HepG2 (cell line): ENCODE data around the gene FOXK2. TPM values are rescaled to one million over a fixed set of nuclear protein-coding genes. Genes with fewer than 3 reads are reported as not detected.
A peak's percentile ranks its signal among the peaks of the same experiment; 100 is the strongest.

Source experiments
- CHCHD3 ChIP-seq: sonication (generic); formaldehyde crosslinking; IDR thresholded peaks from 2 replicates; pipeline ENCODE4 v1.8.0; 2022; ENCODE audit warnings: mild to moderate bottlenecking, missing genetic modification reagents, moderate library complexity
- ELF4 ChIP-seq: sonication (generic); formaldehyde crosslinking; IDR thresholded peaks from 2 replicates; pipeline ENCODE4 v1.5.0; 2020; ENCODE audit warnings: missing genetic modification reagents, mild to moderate bottlenecking, moderate library complexity, borderline replicate concordance
- HNRNPK ChIP-seq: fragments of 200-400 bp; formaldehyde crosslinking; IDR thresholded peaks from 2 replicates; pipeline ENCODE4 v1.6.1; 2018; ENCODE audit warnings: low read length, low read depth, moderate library complexity, mild to moderate bottlenecking; ENCODE audit not compliant: poor library complexity, severe bottlenecking
- HOXA9 ChIP-seq: sonication (generic); formaldehyde crosslinking; IDR thresholded peaks from 2 replicates; pipeline ENCODE4 v1.8.1; 2022; ENCODE audit warnings: missing genetic modification reagents, mild to moderate bottlenecking, moderate library complexity, borderline replicate concordance
- ISL2 ChIP-seq: sonication (generic); formaldehyde crosslinking; IDR thresholded peaks from 2 replicates; pipeline ENCODE4 v1.5.0; 2020; ENCODE audit warnings: missing genetic modification reagents
- NFKBIZ ChIP-seq: IDR thresholded peaks from 2 replicates; pipeline ENCODE4 v1.6.1; 2018; ENCODE audit warnings: missing genetic modification reagents, missing compliant biosample characterization
- PBX3 ChIP-seq: sonication (generic); formaldehyde crosslinking; IDR thresholded peaks from 2 replicates; pipeline ENCODE4 v1.8.1; 2023; ENCODE audit warnings: missing genetic modification reagents, inconsistent platforms, borderline replicate concordance
- PHF21A ChIP-seq: sonication (generic); formaldehyde crosslinking; IDR thresholded peaks from 2 replicates; pipeline ENCODE4 v1.5.0; 2020; ENCODE audit warnings: mild to moderate bottlenecking, missing genetic modification reagents
- SP1 ChIP-seq, 2 experiments: fragments of 450-650 bp in 1 of 2; sonication (generic) in 1 of 2; formaldehyde crosslinking in 1 of 2; IDR thresholded peaks; 2 replicates each; pipeline versions ENCODE4 v1.4.0 to v1.6.1; 2016 to 2020; ENCODE audit warnings: missing genetic modification reagents in 1 of 2
- SRSF1 ChIP-seq: fragments of 200-400 bp; formaldehyde crosslinking; optimal IDR thresholded peaks from 2 replicates; pipeline ENCODE3; 2017; ENCODE audit warnings: mild to moderate bottlenecking, low read depth, low read length, moderate library complexity
- ZNF143 ChIP-seq: sonication (generic); formaldehyde crosslinking; IDR thresholded peaks from 2 replicates; pipeline ENCODE4 v1.4.0; 2020; ENCODE audit warnings: missing genetic modification reagents
- ZNF597 ChIP-seq: sonication (generic); formaldehyde crosslinking; IDR thresholded peaks from 2 replicates; pipeline ENCODE4 v1.5.0; 2020; ENCODE audit warnings: missing genetic modification reagents
- ZNF609 ChIP-seq: sonication (generic); formaldehyde crosslinking; IDR thresholded peaks from 2 replicates; pipeline ENCODE4 v1.4.0; 2020; ENCODE audit warnings: mild to moderate bottlenecking, missing genetic modification reagents, borderline replicate concordance
- ZNF83 ChIP-seq: sonication (generic); formaldehyde crosslinking; IDR thresholded peaks from 2 replicates; pipeline ENCODE4 v1.4.0; 2020; ENCODE audit warnings: missing genetic modification reagents, mild to moderate bottlenecking, borderline replicate concordance
- polyA plus RNA-seq, 8 experiments: library from polyadenylated mRNA; depleted of rRNA in 3 of 8; stranded (reverse) in 7 of 8; unstranded in 1 of 8; fragments of >200 nt; fragmentation: Illumina TruSeq in 4 of 8; extraction: Trizol in 4 of 8; gene quantifications; 2 replicates each; pipeline versions ENCODE4 v1.2.1 to v1.2.3, GENCODE V29; 2011 to 2016; ENCODE audit warnings: low read depth in 4 of 8, missing spikeins in 1 of 8, mixed read lengths in 1 of 8; ENCODE audit not compliant: insufficient read depth in 1 of 8
- total RNA-seq, 5 experiments: library from RNA; depleted of rRNA; stranded (reverse); fragments of >200 nt; fragmentation: Illumina TruSeq; extraction: Trizol; gene quantifications; 2 replicates each; pipeline ENCODE4 v1.2.3, GENCODE V29; 2016; ENCODE audit warnings: low read depth in 1 of 5
- TF ChIP-seq, protein P1 (sequence below): sonication (generic); formaldehyde crosslinking; IDR thresholded peaks from 2 replicates; pipeline ENCODE4 v1.4.0; 2020; ENCODE audit warnings: low read depth, missing genetic modification reagents

FOXK2 gene
- total and polyA plus RNA-seq, 2 of the 13 experiments (the other 11 are each of a cell fraction or from before 2014, with no cell fraction given) = 67.1 to 67.2 TPM

DNA sequence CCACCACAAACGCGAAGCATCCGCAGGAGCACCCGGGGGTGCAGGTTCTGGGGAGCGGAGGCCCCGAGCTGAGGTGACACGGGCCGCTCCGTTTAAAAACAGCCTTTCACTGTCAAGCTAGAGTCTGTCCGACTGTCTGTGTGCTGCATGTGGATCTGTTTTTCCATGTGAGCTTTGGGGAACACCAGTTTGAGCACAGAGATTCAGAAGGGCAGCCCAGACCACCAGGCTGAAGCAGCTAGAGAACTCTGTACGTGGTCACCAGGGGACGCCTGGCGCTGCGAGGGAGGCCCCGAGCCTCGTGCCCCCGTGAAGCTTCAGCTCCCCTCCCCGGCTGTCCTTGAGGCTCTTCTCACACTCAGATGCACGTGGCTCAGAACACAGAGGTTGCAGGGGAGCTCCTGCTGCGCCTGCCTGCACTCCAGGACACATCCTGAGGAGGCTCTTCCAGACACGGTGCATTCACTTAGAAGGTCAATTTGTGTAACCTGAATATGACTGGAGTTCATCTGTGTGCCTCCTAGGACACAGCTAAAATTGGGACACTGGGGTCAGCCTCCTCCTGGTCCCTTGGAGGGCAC, 15.7 kb upstream of the FOXK2 start (continued):
- TF ChIP-seq, protein P1, sequence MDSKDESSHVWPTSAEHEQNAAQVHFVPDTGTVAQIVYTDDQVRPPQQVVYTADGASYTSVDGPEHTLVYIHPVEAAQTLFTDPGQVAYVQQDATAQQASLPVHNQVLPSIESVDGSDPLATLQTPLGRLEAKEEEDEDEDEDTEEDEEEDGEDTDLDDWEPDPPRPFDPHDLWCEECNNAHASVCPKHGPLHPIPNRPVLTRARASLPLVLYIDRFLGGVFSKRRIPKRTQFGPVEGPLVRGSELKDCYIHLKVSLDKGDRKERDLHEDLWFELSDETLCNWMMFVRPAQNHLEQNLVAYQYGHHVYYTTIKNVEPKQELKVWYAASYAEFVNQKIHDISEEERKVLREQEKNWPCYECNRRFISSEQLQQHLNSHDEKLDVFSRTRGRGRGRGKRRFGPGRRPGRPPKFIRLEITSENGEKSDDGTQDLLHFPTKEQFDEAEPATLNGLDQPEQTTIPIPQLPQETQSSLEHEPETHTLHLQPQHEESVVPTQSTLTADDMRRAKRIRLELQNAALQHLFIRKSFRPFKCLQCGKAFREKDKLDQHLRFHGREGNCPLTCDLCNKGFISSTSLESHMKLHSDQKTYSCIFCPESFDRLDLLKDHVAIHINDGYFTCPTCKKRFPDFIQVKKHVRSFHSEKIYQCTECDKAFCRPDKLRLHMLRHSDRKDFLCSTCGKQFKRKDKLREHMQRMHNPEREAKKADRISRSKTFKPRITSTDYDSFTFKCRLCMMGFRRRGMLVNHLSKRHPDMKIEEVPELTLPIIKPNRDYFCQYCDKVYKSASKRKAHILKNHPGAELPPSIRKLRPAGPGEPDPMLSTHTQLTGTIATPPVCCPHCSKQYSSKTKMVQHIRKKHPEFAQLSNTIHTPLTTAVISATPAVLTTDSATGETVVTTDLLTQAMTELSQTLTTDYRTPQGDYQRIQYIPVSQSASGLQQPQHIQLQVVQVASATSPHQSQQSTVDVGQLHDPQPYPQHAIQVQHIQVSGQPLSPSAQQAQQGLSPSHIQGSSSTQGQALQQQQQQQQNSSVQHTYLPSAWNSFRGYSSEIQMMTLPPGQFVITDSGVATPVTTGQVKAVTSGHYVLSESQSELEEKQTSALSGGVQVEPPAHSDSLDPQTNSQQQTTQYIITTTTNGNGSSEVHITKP (CRISPR knock-in tag) = 0 out of 2 replicates have a peak, but pooled peaks have one; percentile 54
- TF ChIP-seq PBX3 (CRISPR knock-in tag) = no peak
- TF ChIP-seq PHF21A = no peak
- TF ChIP-seq HOXA9 (CRISPR knock-in tag) = no peak
- TF ChIP-seq ISL2 (CRISPR knock-in tag) = peak; percentile 63; the same call in 1 of the 2 replicates
- no peak for TF ChIP-seq SRSF1
- TF ChIP-seq ZNF83 (CRISPR knock-in tag) = no peak
- TF ChIP-seq ZNF609 (CRISPR knock-in tag) = peak; percentile 51; the same call in 1 of the 2 replicates
- 0 out of 2 replicates have a peak, but pooled peaks have one; percentile 68 for TF ChIP-seq CHCHD3 (CRISPR knock-in tag)
- peak; percentile 54; the same call in 1 of the 2 replicates for TF ChIP-seq ZNF143 (CRISPR knock-in tag)
- no peak for TF ChIP-seq ELF4 (CRISPR knock-in tag)
- peak; percentile 69; the same call in 1 of the 2 replicates for TF ChIP-seq NFKBIZ (CRISPR knock-in tag)
- TF ChIP-seq SP1 (IDR thresholded peaks at IDR 0.05) = no peak
- no peak for TF ChIP-seq SP1 (CRISPR knock-in tag; IDR thresholded peaks at IDR 0.05)
- no peak for TF ChIP-seq HNRNPK
- no peak for TF ChIP-seq ZNF597 (CRISPR knock-in tag)
